WI38 (cell line): ENCODE measurements around the gene C22orf42.
"Not testable (repeated sequence)": the region's sequence is repeated elsewhere in the genome, so short reads cannot be mapped to it uniquely, and the experiment has no call there.

Experiments
- H3K4me3 ChIP-seq: 2 replicates; pipeline ENCODE4 v1.5.1; 2011; ENCODE audit warnings: low read depth, mild to moderate bottlenecking, control low read depth, low read length
- TF ChIP-seq, protein P1 (sequence below): IDR thresholded peaks from 2 replicates; pipeline ENCODE4 v1.5.1; 2012; ENCODE audit warnings: low read depth, mild to moderate bottlenecking, control low read depth, low read length

Gene C22orf42

DNA sequence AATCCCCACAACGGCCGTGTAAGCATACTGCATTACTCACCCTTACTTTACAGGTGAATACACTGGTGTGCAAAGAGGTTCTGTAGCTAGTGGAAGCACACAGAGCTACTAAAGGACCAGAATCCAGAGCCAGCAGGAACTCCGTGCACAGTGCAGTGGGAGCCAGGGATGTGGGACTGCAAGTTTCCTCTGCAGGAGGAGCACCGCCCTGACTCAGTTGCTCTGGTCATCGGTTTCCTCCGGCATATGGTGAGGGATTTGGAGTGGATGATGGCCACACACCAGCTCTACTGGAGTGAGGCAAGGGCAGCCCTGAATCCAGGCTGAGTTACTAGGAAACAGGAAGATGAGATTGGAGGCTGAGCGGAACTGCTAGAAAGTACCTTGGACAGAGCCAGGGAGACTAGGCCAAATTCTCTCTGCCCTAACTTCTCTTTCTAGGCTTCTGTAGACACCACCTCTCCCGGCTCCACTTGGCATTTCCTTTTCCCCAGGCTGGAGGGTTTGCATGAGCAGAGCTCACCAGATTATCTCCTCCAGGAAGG, 18.2 kb upstream of the C22orf42 start:
- TF ChIP-seq, protein P1, sequence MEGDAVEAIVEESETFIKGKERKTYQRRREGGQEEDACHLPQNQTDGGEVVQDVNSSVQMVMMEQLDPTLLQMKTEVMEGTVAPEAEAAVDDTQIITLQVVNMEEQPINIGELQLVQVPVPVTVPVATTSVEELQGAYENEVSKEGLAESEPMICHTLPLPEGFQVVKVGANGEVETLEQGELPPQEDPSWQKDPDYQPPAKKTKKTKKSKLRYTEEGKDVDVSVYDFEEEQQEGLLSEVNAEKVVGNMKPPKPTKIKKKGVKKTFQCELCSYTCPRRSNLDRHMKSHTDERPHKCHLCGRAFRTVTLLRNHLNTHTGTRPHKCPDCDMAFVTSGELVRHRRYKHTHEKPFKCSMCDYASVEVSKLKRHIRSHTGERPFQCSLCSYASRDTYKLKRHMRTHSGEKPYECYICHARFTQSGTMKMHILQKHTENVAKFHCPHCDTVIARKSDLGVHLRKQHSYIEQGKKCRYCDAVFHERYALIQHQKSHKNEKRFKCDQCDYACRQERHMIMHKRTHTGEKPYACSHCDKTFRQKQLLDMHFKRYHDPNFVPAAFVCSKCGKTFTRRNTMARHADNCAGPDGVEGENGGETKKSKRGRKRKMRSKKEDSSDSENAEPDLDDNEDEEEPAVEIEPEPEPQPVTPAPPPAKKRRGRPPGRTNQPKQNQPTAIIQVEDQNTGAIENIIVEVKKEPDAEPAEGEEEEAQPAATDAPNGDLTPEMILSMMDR, result no peak
- H3K4me3 ChIP-seq, result no peak overlapping the region

DNA sequence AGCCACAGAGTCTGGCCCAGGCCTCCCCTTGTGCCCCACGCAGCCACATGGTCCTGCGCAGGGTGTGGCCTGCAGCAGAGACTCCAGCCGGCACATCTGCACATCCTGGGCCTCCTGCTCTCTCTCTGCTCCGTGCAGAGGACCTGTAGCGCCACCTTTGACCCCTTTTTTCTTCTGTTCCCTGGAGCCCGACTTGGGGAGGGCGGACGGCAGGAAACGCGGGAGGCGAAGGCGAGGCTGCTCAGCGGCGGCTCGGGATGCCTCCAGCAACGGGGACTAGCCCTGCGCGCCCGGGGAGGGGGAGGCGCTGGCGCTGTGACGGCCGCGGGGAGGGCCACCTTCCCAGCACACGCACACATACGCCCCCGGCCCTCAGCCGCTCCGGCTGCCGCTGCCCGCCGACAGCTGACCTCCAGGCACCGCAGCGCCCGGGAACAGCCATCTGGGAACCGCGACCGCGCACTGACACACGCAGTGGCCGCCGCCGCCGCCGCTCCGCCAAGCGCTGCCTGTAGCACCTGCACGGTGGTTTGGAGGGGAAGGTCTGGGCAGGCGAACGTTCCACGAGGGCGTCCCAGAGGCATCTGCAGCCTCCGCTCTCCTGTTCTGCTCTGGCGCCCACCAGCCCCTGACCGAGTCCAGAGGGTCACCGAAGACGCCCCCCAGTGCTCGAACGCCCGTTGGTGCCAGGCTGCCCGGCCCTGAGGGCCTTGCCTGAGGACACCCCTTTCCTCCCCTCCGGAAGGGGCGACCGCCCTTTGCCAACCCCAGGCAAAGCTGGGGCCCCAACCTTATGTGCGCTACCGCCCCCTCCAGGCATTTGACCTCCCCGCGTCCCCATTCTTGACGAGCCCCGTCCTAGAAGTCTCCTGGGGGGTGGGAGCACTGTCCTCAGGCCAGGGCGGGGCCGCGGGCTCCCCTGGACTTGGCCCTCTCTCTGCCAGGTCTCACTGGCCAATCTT, 16.9 kb upstream of the C22orf42 start:
- TF ChIP-seq, protein P1, result no peak
- no peak overlapping the region for H3K4me3 ChIP-seq

DNA sequence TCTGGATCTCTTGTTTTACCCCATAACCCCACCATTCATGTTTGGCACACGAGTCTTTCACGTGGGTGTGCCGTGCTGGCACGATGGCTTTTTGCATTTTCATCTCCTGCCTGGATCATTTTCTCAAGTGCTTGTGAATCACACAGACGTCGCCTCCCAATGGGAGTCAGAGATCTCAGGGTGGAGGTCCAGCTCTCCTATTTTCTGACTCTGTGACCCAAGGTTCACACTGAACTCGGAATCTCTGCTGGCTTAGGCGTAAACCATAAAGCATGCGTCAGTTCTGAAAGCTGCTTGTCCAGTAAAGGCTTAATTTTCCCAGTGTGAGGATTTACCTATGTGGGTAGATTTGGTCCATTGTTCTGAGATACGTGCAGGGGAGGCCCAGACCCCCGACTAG, 16.0 kb upstream of the C22orf42 start:
- H3K4me3 ChIP-seq, result no peak overlapping the region
- TF ChIP-seq, protein P1, result no peak

DNA sequence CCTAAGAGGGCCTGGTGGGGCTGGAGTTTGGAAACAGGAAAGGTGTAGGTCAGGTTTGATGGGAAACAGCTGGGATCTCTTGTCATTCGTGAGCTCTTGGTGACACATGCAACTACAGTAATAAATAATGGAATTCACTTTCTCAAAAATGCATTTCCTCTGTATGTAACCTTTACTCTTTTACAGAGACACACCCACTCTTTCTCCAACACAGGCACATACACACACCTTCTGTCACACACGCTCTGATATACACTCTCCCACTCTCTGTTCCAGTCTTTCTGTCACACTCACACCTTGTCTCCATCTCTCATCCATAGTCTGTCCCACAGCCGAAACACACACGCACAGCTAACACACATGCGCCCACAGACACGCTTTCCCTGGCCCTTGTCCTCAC, 6.6 kb upstream of the C22orf42 start:
- no peak overlapping the region for H3K4me3 ChIP-seq
- TF ChIP-seq, protein P1, result no peak

DNA sequence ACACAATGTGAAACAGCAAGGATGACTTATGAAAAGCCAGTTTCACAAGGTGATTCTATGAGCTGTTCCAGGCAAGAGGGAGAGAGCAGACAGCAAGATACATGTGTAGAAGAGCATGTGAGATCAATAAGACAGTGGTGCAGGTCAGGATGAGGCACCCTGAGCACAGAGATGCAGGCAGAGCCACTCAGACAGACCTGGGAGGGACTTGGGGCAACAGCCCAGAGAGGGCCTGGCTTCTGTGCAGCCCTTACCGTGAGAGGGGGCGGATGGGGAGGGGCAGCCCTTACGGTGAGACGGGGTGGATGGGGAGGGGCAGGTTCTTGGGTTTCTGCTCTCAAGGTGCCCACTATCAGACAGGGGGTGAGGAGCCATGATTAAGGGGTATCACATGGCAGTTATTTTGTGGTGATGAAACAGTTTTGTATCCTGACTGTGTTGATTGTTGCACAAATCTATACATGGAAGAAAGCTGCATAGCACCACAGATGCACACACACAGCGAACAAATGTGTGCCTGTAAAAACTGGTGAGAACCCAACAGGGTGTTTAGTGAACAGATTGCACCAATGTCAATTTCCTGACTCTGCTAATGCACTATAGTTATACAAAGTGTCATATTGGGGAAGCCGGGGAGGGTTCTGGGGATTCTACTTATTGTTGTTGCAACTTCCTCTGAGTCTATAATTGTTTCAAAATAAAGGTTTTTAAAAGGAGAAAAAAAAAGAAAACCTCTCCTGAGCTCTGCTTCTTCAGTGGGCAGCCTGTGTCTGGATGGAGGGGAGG, 5.2 kb upstream of the C22orf42 start:
- TF ChIP-seq, protein P1, result no peak
- H3K4me3 ChIP-seq, result no peak overlapping the region

DNA sequence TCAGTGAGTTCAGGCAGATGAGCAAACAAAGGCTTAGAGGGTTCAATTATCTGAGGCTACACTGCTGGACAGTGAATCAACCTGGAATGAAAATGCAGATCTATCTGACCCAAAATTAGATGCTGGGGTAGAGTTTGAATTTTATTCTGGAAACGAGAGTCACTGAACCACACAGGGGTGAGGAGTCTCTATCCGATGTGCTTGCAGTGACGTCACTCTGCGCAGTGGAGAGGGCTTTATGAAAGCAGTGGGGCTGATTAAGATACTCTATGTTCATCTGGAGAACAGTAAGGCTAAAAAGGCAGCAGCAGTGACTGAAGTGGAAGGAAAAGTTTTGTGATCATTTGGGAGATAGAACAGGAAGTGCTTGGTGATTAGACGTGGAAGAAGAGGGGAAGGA, 1.3 kb upstream of the C22orf42 start:
- H3K4me3 ChIP-seq, result not testable (repeated sequence)

DNA sequence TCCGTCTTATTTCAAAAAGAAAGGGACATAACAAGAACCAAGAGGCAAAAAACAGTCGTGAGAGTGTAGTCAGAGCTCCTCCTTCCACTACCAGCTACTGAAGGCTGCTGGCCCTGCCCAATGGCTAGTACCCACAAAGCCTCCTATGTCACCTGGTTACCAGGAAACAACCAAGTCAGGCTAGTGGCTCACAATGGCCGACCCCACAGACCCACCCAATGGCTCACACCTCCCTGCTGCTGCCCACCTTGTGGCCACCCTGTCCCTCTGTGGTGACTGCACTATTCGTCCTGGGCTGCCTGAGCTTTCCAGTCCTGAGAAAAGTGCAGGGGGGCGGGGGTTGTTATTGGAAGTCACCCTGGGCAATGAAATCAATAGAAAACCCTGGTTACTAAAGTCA, 1.5 kb downstream of the C22orf42 start:
- H3K4me3 ChIP-seq, result not testable (repeated sequence)

DNA sequence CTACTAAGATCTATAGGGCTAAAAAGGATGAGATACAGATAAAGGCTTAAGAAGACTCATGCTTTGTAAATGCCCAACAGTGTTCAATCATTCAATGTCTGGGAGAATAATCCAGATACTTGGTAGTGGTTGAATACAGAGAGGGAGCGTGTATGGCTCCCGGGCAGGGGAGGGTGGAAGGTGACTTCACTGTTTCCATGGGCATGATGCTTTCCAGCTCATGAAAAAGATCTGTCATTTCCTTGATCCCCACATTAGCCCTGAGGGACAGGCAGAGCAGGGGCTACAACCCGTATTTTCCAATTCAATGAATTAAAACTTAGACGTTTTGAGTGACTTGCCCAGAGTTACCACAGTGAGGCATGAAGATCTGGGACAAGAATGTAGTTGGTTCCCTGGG, 4.4 kb downstream of the C22orf42 start:
- not testable (repeated sequence) for H3K4me3 ChIP-seq

DNA sequence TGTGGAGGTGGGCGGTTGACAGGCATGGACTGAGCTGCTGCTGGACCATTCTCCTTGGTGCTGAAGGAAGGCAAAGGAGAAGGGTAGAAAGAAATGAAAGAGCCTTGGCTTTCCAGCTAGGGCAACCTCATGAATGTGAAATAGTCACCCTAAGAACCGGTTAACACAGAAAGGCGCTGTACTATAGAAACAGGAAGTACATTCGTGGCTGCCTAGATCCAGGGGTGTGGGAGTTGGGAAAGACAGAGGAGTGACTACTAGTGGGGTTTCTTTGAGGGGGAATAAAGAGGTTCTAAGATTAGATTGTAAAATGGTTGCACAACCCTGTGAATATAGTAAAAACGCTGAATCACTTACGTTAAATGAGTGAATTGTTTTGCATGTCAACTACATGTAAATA, 7.5 kb downstream of the C22orf42 start:
- not testable (repeated sequence) for H3K4me3 ChIP-seq

DNA sequence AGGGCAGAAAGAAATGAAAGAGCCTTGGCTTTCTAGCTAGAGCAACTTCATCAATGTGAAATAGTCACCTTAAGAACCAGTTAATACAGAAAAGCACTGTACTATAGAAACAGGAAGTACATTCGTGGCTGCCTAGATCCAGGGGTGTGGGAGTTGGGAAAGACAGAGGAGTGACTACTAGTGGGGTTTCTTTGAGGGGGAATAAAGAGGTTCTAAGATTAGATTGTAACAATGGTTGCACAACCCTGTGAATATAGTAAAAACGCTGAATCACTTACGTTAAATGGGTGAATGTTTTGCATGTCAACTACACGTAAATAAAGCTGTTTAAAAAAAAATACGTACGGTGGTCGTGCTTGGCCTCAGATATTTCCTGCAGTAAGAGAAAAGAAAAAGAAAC, 8.5 kb downstream of the C22orf42 start:
- not testable (repeated sequence) for H3K4me3 ChIP-seq

DNA sequence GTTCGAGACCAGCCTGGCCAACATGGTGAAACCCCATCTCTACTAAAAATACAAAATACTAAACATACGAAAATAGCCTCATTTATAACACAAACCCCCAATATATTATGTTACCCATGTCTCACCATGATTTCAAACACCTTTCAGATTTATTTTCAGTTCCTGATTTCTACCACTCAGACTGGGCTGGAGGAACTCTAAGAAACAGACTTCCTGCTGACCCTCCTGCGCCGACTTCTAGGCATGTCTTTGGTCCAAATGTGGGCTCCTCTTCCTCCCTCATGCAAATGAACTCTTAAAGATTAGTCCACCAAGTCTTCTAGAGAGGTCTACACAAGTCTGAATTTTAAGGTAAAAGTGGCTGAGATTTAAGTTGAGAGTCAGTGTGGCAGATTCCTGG, 10.7 kb downstream of the C22orf42 start:
- not testable (repeated sequence) for H3K4me3 ChIP-seq

DNA sequence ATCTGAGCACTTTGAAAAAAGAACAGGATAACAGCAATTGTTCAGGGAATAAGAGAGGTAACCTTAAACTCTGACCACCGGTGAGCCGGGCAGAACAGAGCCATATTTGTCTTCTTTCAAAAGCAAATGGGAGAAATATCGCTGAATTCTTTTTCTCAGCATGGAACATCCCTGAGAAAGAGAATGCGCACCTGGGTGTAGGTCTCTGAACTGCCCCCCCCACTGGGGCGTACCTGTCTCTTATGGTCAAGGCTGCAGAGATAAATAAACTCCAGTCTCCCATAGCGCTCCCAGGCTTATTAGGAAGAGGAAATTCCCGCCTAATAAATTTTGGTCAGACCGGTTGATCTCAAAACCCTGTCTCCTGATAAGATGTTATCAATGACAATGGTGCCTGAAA, 12.0 kb downstream of the C22orf42 start:
- not testable (repeated sequence) for H3K4me3 ChIP-seq
